Erythroblast (primary cell): ENCODE data around the gene FMNL1.

Experiments
- GATA1 ChIP-seq: IDR thresholded peaks from 2 replicates; pipeline ENCODE4 v1.6.1; 2011; ENCODE audit warnings: low read depth, mild to moderate bottlenecking, control low read depth, low read length, moderate library complexity
- POLR2A ChIP-seq: IDR thresholded peaks from 2 replicates; pipeline ENCODE4 v1.6.1; 2011; ENCODE audit warnings: mild to moderate bottlenecking, low read length

GRCh38 chr17:45292696-45293412 is 71.2 kb downstream of the FMNL1 start:
- TF ChIP-seq POLR2A (no peak), GATA1 (no peak)
